BLaER1 (cell line): Measurements from ENCODE around the gene CC2D2A.

ENCODE experiments used
- H3K27ac ChIP-seq: shearing (Covaris generic); formaldehyde crosslinking; 2 replicates; pipeline ENCODE4 v1.8.1; 2022
- H3K27me3 ChIP-seq: shearing (Covaris generic); formaldehyde crosslinking; 2 replicates; pipeline ENCODE4 v1.8.1; 2022
- H3K36me3 ChIP-seq: shearing (Covaris generic); formaldehyde crosslinking; 2 replicates; pipeline ENCODE4 v1.8.1; 2022
- H3K4me1 ChIP-seq: shearing (Covaris generic); formaldehyde crosslinking; 2 replicates; pipeline ENCODE4 v1.8.1; 2022
- H3K4me2 ChIP-seq: shearing (Covaris generic); formaldehyde crosslinking; 2 replicates; pipeline ENCODE4 v1.8.1; 2022
- H3K4me3 ChIP-seq: shearing (Covaris generic); formaldehyde crosslinking; 2 replicates; pipeline ENCODE4 v1.8.1; 2022
- H3K9ac ChIP-seq: shearing (Covaris generic); formaldehyde crosslinking; 2 replicates; pipeline ENCODE4 v1.8.1; 2022
- H3K9me3 ChIP-seq: shearing (Covaris generic); formaldehyde crosslinking; 2 replicates; pipeline ENCODE4 v1.8.1; 2022
- H4K20me1 ChIP-seq: shearing (Covaris generic); formaldehyde crosslinking; 2 replicates; pipeline ENCODE4 v1.8.1; 2022
- Cebpa-rat ChIP-seq: shearing (Covaris generic); IDR thresholded peaks from 2 replicates; pipeline ENCODE4 v1.8.1; 2022

Gene CC2D2A

GRCh38 chr4:15531792-15532191 lies 62.1 kb downstream of the CC2D2A start:
- TF ChIP-seq Cebpa-rat, result no peak
- H3K9ac ChIP-seq, result no peak overlapping the region
- no peaks in the 10 kb centered on the region for H3K9me3 ChIP-seq
- H4K20me1 ChIP-seq, result no peaks in the 10 kb centered on the region
- no peak overlapping the region for H3K27ac ChIP-seq
- no peaks in the 10 kb centered on the region for H3K4me1 ChIP-seq
- H3K4me2 ChIP-seq, result no peak overlapping the region
- H3K36me3 ChIP-seq, result no peaks in the 10 kb centered on the region
- H3K27me3 ChIP-seq, result no peaks in the 10 kb centered on the region
- H3K4me3 ChIP-seq, result no peak overlapping the region

GRCh38 chr4:15533817-15534216 lies 64.1 kb downstream of the CC2D2A start:
- no peak overlapping the region for H3K27ac ChIP-seq

GRCh38 chr4:15535599-15535998 lies 65.9 kb downstream of the CC2D2A start:
- Histone ChIP-seq H3K36me3 (no peaks in the 10 kb centered on the region; the same call in 1 of the 2 replicates), H3K4me3 (no peak overlapping the region), H3K9ac (no peak overlapping the region), H3K9me3 (no peaks in the 10 kb centered on the region), H3K27me3 (no peaks in the 10 kb centered on the region), H3K4me2 (no peak overlapping the region), H4K20me1 (no peaks in the 10 kb centered on the region), H3K4me1 (no peaks in the 10 kb centered on the region), H3K27ac (no peak overlapping the region)
- no peak for TF ChIP-seq Cebpa-rat

More at GRCh38 chr4:15533817-15534216, 64.1 kb downstream of the CC2D2A start:
- no peaks in the 10 kb centered on the region for H3K4me1 ChIP-seq
- no peaks in the 10 kb centered on the region for H4K20me1 ChIP-seq
- H3K9me3 ChIP-seq, result no peaks in the 10 kb centered on the region
- H3K27me3 ChIP-seq, result no peaks in the 10 kb centered on the region
- H3K4me3 ChIP-seq, result no peak overlapping the region
- H3K4me2 ChIP-seq, result no peak overlapping the region
- no peak overlapping the region for H3K9ac ChIP-seq
- TF ChIP-seq Cebpa-rat, result no peak
- no peaks in the 10 kb centered on the region; the same call in 1 of the 2 replicates for H3K36me3 ChIP-seq

- H3K9me3 ChIP-seq, result no peaks in the 10 kb centered on the region
Measured at GRCh38 chr4:15536552-15537499, 67.1 kb downstream of the CC2D2A start.

GRCh38 chr4:15541941-15542340 lies 72.3 kb downstream of the CC2D2A start:
- TF ChIP-seq Cebpa-rat, result no peak

More at GRCh38 chr4:15536552-15537499, 67.1 kb downstream of the CC2D2A start:
- H3K4me1 ChIP-seq, result no peaks in the 10 kb centered on the region
- no peaks in the 10 kb centered on the region; the same call in 1 of the 2 replicates for H3K36me3 ChIP-seq
- no peaks in the 10 kb centered on the region for H4K20me1 ChIP-seq
- no peak overlapping the region for H3K4me3 ChIP-seq
- H3K27ac ChIP-seq, result no peak overlapping the region
- H3K4me2 ChIP-seq, result no peak overlapping the region
- no peak overlapping the region for H3K9ac ChIP-seq
- no peaks in the 10 kb centered on the region for H3K27me3 ChIP-seq
- TF ChIP-seq Cebpa-rat, result no peak

GRCh38 chr4:15542760-15543159 lies 73.1 kb downstream of the CC2D2A start:
- no peak for TF ChIP-seq Cebpa-rat
- H3K9me3 ChIP-seq, result no peaks in the 10 kb centered on the region
- H3K4me2 ChIP-seq, result no peak overlapping the region

More at GRCh38 chr4:15541941-15542340, 72.3 kb downstream of the CC2D2A start:
- Histone ChIP-seq H3K4me1 (no peaks in the 10 kb centered on the region), H4K20me1 (no peaks in the 10 kb centered on the region), H3K9me3 (no peaks in the 10 kb centered on the region), H3K36me3 (peaks cover 5% of the 10 kb centered on the region; the same call in 1 of the 2 replicates), H3K27me3 (no peaks in the 10 kb centered on the region), H3K4me3 (no peak overlapping the region), H3K9ac (no peak overlapping the region), H3K27ac (no peak overlapping the region), H3K4me2 (no peak overlapping the region)

GRCh38 chr4:15543537-15544247 lies 74.0 kb downstream of the CC2D2A start:
- H3K4me3 ChIP-seq, result no peak overlapping the region
- no peak for TF ChIP-seq Cebpa-rat
- no peak overlapping the region for H3K4me2 ChIP-seq

More at GRCh38 chr4:15542760-15543159, 73.1 kb downstream of the CC2D2A start:
- no peaks in the 10 kb centered on the region for H4K20me1 ChIP-seq
- no peaks in the 10 kb centered on the region for H3K27me3 ChIP-seq
- no peak overlapping the region for H3K4me3 ChIP-seq
- H3K27ac ChIP-seq, result no peak overlapping the region
- peaks cover 5% of the 10 kb centered on the region; the same call in 1 of the 2 replicates for H3K36me3 ChIP-seq
- H3K9ac ChIP-seq, result no peak overlapping the region
- H3K4me1 ChIP-seq, result peaks cover 7% of the 10 kb centered on the region

GRCh38 chr4:15544248-15544729 lies 74.6 kb downstream of the CC2D2A start:
- TF ChIP-seq Cebpa-rat, result no peak
- Histone ChIP-seq H3K4me3 (no peak overlapping the region), H3K9ac (no peak overlapping the region), H3K27me3 (no peaks in the 10 kb centered on the region), H3K9me3 (no peaks in the 10 kb centered on the region), H3K4me2 (no peak overlapping the region), H3K27ac (no peak overlapping the region), H3K36me3 (peaks cover 5% of the 10 kb centered on the region; the same call in 1 of the 2 replicates), H3K4me1 (peaks cover 12% of the 10 kb centered on the region), H4K20me1 (no peaks in the 10 kb centered on the region)

More at GRCh38 chr4:15543537-15544247, 74.0 kb downstream of the CC2D2A start:
- no peaks in the 10 kb centered on the region for H4K20me1 ChIP-seq
- H3K36me3 ChIP-seq, result peaks cover 5% of the 10 kb centered on the region; the same call in 1 of the 2 replicates
- no peaks in the 10 kb centered on the region for H3K27me3 ChIP-seq
- H3K9me3 ChIP-seq, result no peaks in the 10 kb centered on the region
- H3K9ac ChIP-seq, result no peak overlapping the region
- peaks cover 12% of the 10 kb centered on the region for H3K4me1 ChIP-seq
- H3K27ac ChIP-seq, result no peak overlapping the region

GRCh38 chr4:15545371-15545770 lies 75.7 kb downstream of the CC2D2A start:
- H3K9me3 ChIP-seq, result no peaks in the 10 kb centered on the region
- no peak overlapping the region for H3K9ac ChIP-seq
- no peak overlapping the region for H3K4me3 ChIP-seq
- no peak overlapping the region for H3K4me2 ChIP-seq
- peaks cover 5% of the 10 kb centered on the region; the same call in 1 of the 2 replicates for H3K36me3 ChIP-seq
- no peaks in the 10 kb centered on the region for H4K20me1 ChIP-seq
- no peak overlapping the region for H3K27ac ChIP-seq
- H3K4me1 ChIP-seq, result peaks cover 12% of the 10 kb centered on the region
- TF ChIP-seq Cebpa-rat, result no peak
- no peaks in the 10 kb centered on the region for H3K27me3 ChIP-seq
